Upper lobe of left lung (tissue), 4 donors: ENCODE measurements around the gene MRGPRG.

Experiments used
- POLR2AphosphoS5 ChIP-seq, 2 donors: sonication (generic); formaldehyde crosslinking; IDR thresholded peaks; one replicate each; pipeline ENCODE4 v1.5.1; 2017; ENCODE audit warnings: antibody characterized with exemption in 2 of 2
- TF ChIP-seq, protein P1 (sequence below), 6 experiments: fragments of 450-650 bp in 4 of 6; fragments of 200-600 bp in 2 of 6; sonication (generic) in 2 of 6; IDR thresholded peaks; one replicate each; pipeline ENCODE4 v1.5.1; 2016 to 2019; ENCODE audit warnings: antibody characterized with exemption in 6 of 6

DNA sequence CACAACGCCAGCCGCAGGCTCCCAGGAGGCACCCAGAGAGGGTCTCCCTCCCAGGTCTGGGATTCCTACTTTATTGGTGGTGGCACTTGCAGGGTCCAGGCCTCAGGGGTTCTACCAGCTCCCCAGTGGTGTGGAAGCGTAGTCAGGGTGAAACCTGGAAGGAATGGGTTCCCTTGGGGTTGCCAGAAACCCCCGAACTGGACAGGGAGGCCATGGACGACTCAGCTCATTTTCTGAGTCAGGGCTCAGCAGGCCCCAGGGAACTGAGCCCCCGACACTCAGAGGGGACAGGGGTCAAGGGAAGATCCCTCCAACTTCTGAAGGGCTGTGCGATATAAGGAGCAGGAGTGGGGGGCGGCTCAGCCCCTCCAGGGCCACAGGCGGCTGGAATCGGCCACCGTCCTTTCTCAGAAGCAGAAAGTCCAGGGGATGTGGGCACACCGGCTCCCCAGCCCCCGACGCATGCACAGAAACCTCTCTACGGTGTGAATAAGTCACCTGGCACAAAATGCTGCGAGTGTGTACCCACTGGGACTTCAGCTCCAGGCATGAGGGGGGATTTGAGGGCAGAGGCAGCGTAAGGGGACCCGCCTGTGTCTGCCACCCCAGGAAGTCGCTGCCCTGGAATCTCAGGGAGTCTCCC is 25.1 kb downstream of the MRGPRG start:
- TF ChIP-seq POLR2AphosphoS5 (IDR thresholded peaks at IDR 0.05): no peak
- TF ChIP-seq, protein P1, sequence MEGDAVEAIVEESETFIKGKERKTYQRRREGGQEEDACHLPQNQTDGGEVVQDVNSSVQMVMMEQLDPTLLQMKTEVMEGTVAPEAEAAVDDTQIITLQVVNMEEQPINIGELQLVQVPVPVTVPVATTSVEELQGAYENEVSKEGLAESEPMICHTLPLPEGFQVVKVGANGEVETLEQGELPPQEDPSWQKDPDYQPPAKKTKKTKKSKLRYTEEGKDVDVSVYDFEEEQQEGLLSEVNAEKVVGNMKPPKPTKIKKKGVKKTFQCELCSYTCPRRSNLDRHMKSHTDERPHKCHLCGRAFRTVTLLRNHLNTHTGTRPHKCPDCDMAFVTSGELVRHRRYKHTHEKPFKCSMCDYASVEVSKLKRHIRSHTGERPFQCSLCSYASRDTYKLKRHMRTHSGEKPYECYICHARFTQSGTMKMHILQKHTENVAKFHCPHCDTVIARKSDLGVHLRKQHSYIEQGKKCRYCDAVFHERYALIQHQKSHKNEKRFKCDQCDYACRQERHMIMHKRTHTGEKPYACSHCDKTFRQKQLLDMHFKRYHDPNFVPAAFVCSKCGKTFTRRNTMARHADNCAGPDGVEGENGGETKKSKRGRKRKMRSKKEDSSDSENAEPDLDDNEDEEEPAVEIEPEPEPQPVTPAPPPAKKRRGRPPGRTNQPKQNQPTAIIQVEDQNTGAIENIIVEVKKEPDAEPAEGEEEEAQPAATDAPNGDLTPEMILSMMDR (IDR thresholded peaks at IDR 0.05): no peak
